Kidney (tissue), 14 donors: ENCODE measurements around the gene GLT1D1. TPM values are rescaled to one million over a fixed set of nuclear protein-coding genes. Genes with fewer than 3 reads are reported as not detected.

Source experiments
- DNase-seq, 5 donors: peaks; one replicate each; pipeline ENCODE4 v3.0.0-alpha.2; 2013 to 2020
- FAIRE-seq: peaks from 2 replicates; lab custom pipeline; 2012; peaks lifted over from hg19 to GRCh38; lab: Jason Lieb, UNC
- H3K27ac ChIP-seq, 2 donors: one replicate each; pipeline ENCODE4 v1.7.0; 2013; ENCODE audit warnings: low read depth in 2 of 2, low read length in 2 of 2, inconsistent platforms in 1 of 2
- H3K27me3 ChIP-seq: one replicate; pipeline ENCODE4 v1.7.1; 2013; ENCODE audit warnings: low read length, inconsistent platforms; ENCODE audit not compliant: control insufficient read depth, insufficient read depth
- H3K36me3 ChIP-seq, 3 donors: one replicate each; pipeline versions ENCODE4 v1.7.0 to v1.7.1; 2013; ENCODE audit warnings: low read length in 3 of 3, control low read depth in 1 of 3, inconsistent platforms in 1 of 3; ENCODE audit not compliant: insufficient read depth in 3 of 3, control insufficient read depth in 2 of 3
- H3K4me1 ChIP-seq, 3 donors: one replicate each; pipeline versions ENCODE4 v1.7.0 to v1.7.1; 2013; ENCODE audit warnings: low read length in 3 of 3, inconsistent platforms in 1 of 3, low read depth in 1 of 3; ENCODE audit not compliant: control insufficient read depth in 2 of 3, insufficient read depth in 2 of 3
- H3K4me3 ChIP-seq, 3 donors: one replicate each; pipeline versions ENCODE4 v1.7.0 to v1.8.1; 2013; ENCODE audit warnings: low read length in 3 of 3, control low read depth in 1 of 3, inconsistent platforms in 1 of 3
- H3K9ac ChIP-seq, 3 donors: one replicate each; pipeline versions ENCODE4 v1.7.0 to v1.7.1; 2013; ENCODE audit warnings: low read length in 3 of 3, control low read depth in 1 of 3, inconsistent platforms in 1 of 3
- H3K9me3 ChIP-seq, 3 donors: one replicate each; pipeline versions ENCODE4 v1.7.0 to v1.7.1; 2013; ENCODE audit warnings: low read length in 3 of 3, control low read depth in 1 of 3, inconsistent platforms in 1 of 3; ENCODE audit not compliant: control insufficient read depth in 2 of 3, insufficient read depth in 1 of 3
- CTCF ChIP-seq: IDR thresholded peaks from 3 replicates; pipeline ENCODE4 v1.5.1; 2012; ENCODE audit warnings: mild to moderate bottlenecking, moderate library complexity, borderline replicate concordance; ENCODE audit not compliant: insufficient read depth; ENCODE audit errors: extremely low read depth
- intact Hi-C: fragments of 100-400 bp; cut with DNase I; formaldehyde crosslinking; loops from one replicate; pipeline ENCODE4 v1.11.1; 2022
- polyA plus RNA-seq: library from polyadenylated mRNA; stranded (reverse); fragments of 350-450 nt; fragmentation: Illumina TruSeq; extraction: RNeasy Lipid Tissue Mini Kit (QIAGEN cat#74804); gene quantifications from one replicate; pipeline ENCODE4 v1.2.3, GENCODE V29; 2014; ENCODE audit warnings: low read depth, low replicate concordance; ENCODE audit not compliant: insufficient read depth
- total RNA-seq: library from RNA; stranded (reverse); fragmentation: NEBNext Ultra II Directional; extraction: Animal tissue kit (Norgen Biotek cat#: 25700); gene quantifications from one replicate; pipeline ENCODE4 v1.2.1, GENCODE V29; 2021
- donor health status: control.
- donor health status: control.
- donor health status: control.
- donor health status: control.
- donor health status: control.
- donor health status: DM: yes; HTN: yes; CAD: no.
- donor health status: Normal renal cell carcinoma (clear cell type).

The GLT1D1 gene
- total and polyA plus RNA-seq, 2 donors from 2014 or later = 0.41 to 0.45 TPM

GRCh38 chr12:128810182-128811127 lies 42.8 kb upstream of the GLT1D1 start:
- no peak for FAIRE-seq
- intact Hi-C loops = no loop called here

GRCh38 chr12:128811806-128812205 lies 41.5 kb upstream of the GLT1D1 start:
- peaks cover 3 to 12% (median 11%) of the 10 kb centered on the region in 3 donors for H3K36me3 ChIP-seq
- FAIRE-seq (no peak), DNase-seq (no peak)
- H3K9me3 ChIP-seq = no peaks in the 10 kb centered on the region
- no peak for TF ChIP-seq CTCF
- intact Hi-C loops = no loop called here
- no peaks in the 10 kb centered on the region for H3K27me3 ChIP-seq
- H3K4me1 ChIP-seq = peaks cover 0 to 2% (median 0%) of the 10 kb centered on the region in 3 donors
- no peak overlapping the region for H3K9ac ChIP-seq
- H3K27ac ChIP-seq = no peak overlapping the region
- H3K4me3 ChIP-seq = no peak overlapping the region

More at GRCh38 chr12:128810182-128811127, 42.8 kb upstream of the GLT1D1 start:
- Histone ChIP-seq H3K4me1 (peaks cover 0 to 2% (median 0%) of the 10 kb centered on the region in 3 donors), H3K27ac (no peak overlapping the region), H3K27me3 (no peaks in the 10 kb centered on the region), H3K9ac (no peak overlapping the region), H3K36me3 (peaks cover 3 to 12% (median 11%) of the 10 kb centered on the region in 3 donors), H3K9me3 (no peaks in the 10 kb centered on the region), H3K4me3 (no peak overlapping the region)
- no peak for TF ChIP-seq CTCF
- no peak for DNase-seq

- Histone ChIP-seq H3K4me3 (no peak overlapping the region), H3K27ac (no peak overlapping the region), H3K27me3 (no peaks in the 10 kb centered on the region), H3K9me3 (no peaks in the 10 kb centered on the region), H3K36me3 (peaks cover 3 to 11% (median 8%) of the 10 kb centered on the region in 3 donors), H3K9ac (no peak overlapping the region), H3K4me1 (peaks cover 0 to 9% (median 0%) of the 10 kb centered on the region in 3 donors)
- intact Hi-C loops = no loop called here
- no peak for TF ChIP-seq CTCF
- FAIRE-seq (no peak), DNase-seq (no peak)
These were observed 39.9 kb upstream of the GLT1D1 start for GRCh38 chr12:128813392-128813791.
